Measurements from ENCODE around the gene RXFP2.

The RXFP2 gene

DNA sequence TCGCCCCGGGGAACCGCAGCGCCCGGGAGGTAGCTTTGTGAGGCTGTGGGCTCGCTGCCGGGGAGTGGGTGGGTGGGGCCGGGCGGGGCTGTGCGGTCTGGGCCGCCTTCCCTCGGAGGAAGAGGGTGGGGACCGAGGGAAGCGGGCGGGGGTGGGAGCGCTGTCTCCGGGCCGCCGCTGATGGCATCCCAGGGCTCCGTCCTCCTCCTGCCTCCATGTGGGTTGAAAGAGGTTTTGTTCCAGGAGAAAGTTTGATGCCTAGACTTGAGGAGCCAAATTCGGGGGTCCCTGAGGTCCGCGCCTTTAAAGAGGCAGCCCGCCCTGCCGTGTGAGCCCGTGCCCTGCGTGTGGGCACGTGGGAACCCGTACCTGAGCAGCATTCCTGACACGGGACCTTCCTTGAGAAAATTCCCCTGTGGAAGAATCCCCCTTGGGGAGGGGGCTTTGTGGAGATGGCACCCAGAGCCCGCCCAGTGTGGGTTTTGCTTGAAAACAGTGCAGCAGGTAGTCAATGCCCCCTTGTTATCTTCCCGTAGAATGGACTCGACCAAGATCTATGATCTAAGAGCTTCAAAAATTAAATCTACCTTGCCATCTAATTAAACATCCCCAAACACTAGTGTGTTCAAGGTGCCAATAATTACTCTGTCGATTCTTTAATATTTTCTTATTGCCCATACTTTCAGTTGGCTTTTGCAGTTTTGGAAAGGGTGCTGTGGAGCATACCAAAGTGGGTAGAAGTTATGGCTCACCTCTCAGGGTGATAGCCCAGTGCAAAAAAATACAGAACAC is 107.8 kb downstream of the RXFP2 start:
- H3K27ac ChIP-seq: no peak overlapping the region
- no peak for TF ChIP-seq EZH2 (IDR thresholded peaks at IDR 0.05)
- TF ChIP-seq POLR2AphosphoS5 (IDR thresholded peaks at IDR 0.05; ENCODE audit: borderline replicate concordance, low read depth, low read length): no peak
- TF ChIP-seq FOXP2 (optimal IDR thresholded peaks at IDR 0.05; ENCODE audit: control extremely low read depth, extremely low read length, insufficient read depth): no peak
- no peak overlapping the region for H3K9ac ChIP-seq (ENCODE audit: insufficient read length)
- H3K4me3 ChIP-seq: peak overlapping the region; percentile 88
- no peak for DNase-seq (ENCODE audit: low read depth, low spot score)
- H3K36me3 ChIP-seq (ENCODE audit: insufficient read depth, low read length): no peaks in the 10 kb centered on the region
- H3K9me3 ChIP-seq (ENCODE audit: low read depth, low read length): no peaks in the 10 kb centered on the region

DNA sequence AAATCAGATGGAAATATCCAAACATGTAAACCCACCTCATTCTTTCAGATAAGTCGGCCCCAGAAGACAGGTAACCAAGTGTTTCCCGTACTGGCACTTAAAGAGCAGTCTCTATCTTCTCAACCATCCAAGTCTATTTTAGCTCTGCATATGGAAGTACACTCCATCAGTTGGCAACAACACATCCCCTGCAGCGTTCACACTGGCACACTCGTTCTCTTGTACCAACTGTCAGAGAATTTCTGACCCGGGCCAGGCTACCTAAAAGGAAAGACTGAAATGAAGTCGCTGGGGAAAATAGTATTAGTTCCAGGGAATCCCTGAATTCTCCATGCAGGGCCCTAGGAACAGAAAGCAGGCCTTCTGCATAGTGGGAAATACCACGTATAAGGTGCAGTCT is 109.3 kb downstream of the RXFP2 start:
- TF ChIP-seq FOXP2 (optimal IDR thresholded peaks at IDR 0.05; ENCODE audit: control extremely low read depth, extremely low read length, insufficient read depth): no peak
- TF ChIP-seq POLR2AphosphoS5 (IDR thresholded peaks at IDR 0.05; ENCODE audit: borderline replicate concordance, low read depth, low read length): no peak
- TF ChIP-seq EZH2 (IDR thresholded peaks at IDR 0.05): no peak
- H3K27ac ChIP-seq: no peak overlapping the region
- H3K9me3 ChIP-seq (ENCODE audit: low read depth, low read length): no peaks in the 10 kb centered on the region
- H3K36me3 ChIP-seq (ENCODE audit: insufficient read depth, low read length): no peaks in the 10 kb centered on the region
- H3K4me3 ChIP-seq: no peak overlapping the region
- no peak for DNase-seq (ENCODE audit: low read depth, low spot score)
- H3K9ac ChIP-seq (ENCODE audit: insufficient read length): no peak overlapping the region

DNA sequence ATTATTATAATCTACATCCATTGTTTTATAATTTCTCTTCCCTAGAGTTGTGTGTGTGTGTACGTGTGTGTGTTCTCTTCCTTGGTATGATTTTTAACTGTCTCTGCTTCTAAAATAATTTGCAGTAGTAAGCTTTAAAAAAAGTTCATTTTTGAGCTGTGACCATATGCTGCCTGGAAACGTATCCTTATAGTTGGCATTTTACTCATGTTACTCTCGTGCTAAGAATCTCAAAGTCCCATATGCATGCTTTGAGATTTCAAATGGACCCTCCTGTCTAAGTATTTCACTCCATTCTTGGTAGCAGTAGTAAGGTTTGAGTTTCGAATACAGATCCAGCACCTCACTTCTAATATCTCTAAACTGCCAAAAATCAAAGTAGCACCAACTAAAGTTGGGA is 109.9 kb downstream of the RXFP2 start:
- Histone ChIP-seq H3K9ac (ENCODE audit: insufficient read length) (no peak overlapping the region), H3K4me3 (no peak overlapping the region), H3K9me3 (ENCODE audit: low read depth, low read length) (no peaks in the 10 kb centered on the region), H3K27ac (no peak overlapping the region), H3K36me3 (ENCODE audit: insufficient read depth, low read length) (no peaks in the 10 kb centered on the region)
- no peak for DNase-seq (ENCODE audit: low read depth, low spot score)
- TF ChIP-seq FOXP2 (optimal IDR thresholded peaks at IDR 0.05; ENCODE audit: control extremely low read depth, extremely low read length, insufficient read depth) (no peak), POLR2AphosphoS5 (IDR thresholded peaks at IDR 0.05; ENCODE audit: borderline replicate concordance, low read depth, low read length) (no peak), EZH2 (IDR thresholded peaks at IDR 0.05) (no peak)

DNA sequence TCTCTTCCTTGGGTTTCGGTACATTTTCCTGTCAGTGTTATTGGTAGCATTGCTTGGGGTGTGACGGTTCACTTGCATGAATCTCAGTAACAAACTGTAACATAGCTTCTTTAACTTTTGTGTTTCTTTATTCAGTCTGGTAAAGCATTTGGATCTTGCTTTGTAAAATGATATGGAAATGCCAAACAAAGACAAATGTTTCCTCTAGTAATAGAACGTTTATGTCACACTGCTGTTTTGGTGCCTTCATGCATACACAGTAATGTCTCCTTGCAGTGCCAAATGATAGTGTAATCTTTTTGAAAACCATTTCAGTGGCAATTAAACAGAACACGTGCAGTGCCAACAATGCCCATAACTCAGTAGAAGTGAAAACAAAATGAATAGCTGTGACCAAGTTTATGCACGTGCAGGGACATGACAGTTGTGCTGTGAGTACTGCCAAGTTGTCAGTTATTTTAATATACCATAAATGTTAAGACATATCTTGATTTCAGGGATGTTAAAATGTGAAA is 110.8 kb downstream of the RXFP2 start:
- Histone ChIP-seq H3K27ac (no peak overlapping the region), H3K9ac (ENCODE audit: insufficient read length) (no peak overlapping the region), H3K4me3 (no peak overlapping the region), H3K9me3 (ENCODE audit: low read depth, low read length) (no peaks in the 10 kb centered on the region), H3K36me3 (ENCODE audit: insufficient read depth, low read length) (no peaks in the 10 kb centered on the region)
- no peak for DNase-seq (ENCODE audit: low read depth, low spot score)
- TF ChIP-seq FOXP2 (optimal IDR thresholded peaks at IDR 0.05; ENCODE audit: control extremely low read depth, extremely low read length, insufficient read depth) (no peak), EZH2 (IDR thresholded peaks at IDR 0.05) (no peak), POLR2AphosphoS5 (IDR thresholded peaks at IDR 0.05; ENCODE audit: borderline replicate concordance, low read depth, low read length) (no peak)

DNA sequence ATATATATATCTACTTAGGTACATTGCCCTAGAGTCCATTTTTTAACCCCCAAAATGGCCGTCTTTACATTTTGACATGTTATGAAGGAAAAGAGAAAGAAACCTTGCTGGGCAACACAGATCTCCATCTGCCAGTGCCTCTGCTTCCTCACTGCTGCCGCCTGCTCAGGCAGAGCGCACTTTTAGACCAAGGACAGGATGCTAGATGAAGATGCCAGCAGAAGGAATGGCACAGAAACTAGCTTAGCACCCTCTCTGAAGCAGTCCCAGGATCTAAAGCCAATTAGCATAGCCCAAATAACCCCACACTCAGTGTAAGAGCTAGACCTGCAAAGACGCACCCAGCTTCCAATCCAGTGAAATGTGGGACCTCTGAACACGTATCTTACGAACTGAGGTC is 111.9 kb downstream of the RXFP2 start:
- Histone ChIP-seq H3K27ac (no peak overlapping the region), H3K9ac (ENCODE audit: insufficient read length) (no peak overlapping the region), H3K4me3 (no peak overlapping the region), H3K36me3 (ENCODE audit: insufficient read depth, low read length) (no peaks in the 10 kb centered on the region), H3K9me3 (ENCODE audit: low read depth, low read length) (no peaks in the 10 kb centered on the region)
- no peak for DNase-seq (ENCODE audit: low read depth, low spot score)
- no peak for TF ChIP-seq EZH2 (IDR thresholded peaks at IDR 0.05)
- TF ChIP-seq POLR2AphosphoS5 (IDR thresholded peaks at IDR 0.05; ENCODE audit: borderline replicate concordance, low read depth, low read length): no peak
- TF ChIP-seq FOXP2 (optimal IDR thresholded peaks at IDR 0.05; ENCODE audit: control extremely low read depth, extremely low read length, insufficient read depth): no peak
